ENCODE measurements around the gene TNP1.

- TF ChIP-seq CTCF (IDR thresholded peaks at IDR 0.05 in 8 of 11, conservative IDR thresholded peaks at IDR 0.05 in 3 of 11) (no peak), POLR2A (IDR thresholded peaks at IDR 0.05) (no peak)
Observed at GRCh38 chr2:216838151-216838550, 21.7 kb downstream of the TNP1 start.
